ENCODE results near the gene SWAP70. TPM values are rescaled to one million over a fixed set of nuclear protein-coding genes. Genes with fewer than 3 reads are reported as not detected.

The SWAP70 gene
- total RNA-seq, 1 donor from 2014 or later: 15.2 TPM

- H3K4me3 ChIP-seq (ENCODE audit: low read depth, low read length): no peak overlapping the region
- TF ChIP-seq CTCF (conservative IDR thresholded peaks at IDR 0.05; ENCODE audit: low read depth, low read length): no peak
- no peak for DNase-seq (ENCODE audit: low read depth)
Observed at GRCh38 chr11:9755561-9756185, 91.8 kb downstream of the SWAP70 start.

DNA sequence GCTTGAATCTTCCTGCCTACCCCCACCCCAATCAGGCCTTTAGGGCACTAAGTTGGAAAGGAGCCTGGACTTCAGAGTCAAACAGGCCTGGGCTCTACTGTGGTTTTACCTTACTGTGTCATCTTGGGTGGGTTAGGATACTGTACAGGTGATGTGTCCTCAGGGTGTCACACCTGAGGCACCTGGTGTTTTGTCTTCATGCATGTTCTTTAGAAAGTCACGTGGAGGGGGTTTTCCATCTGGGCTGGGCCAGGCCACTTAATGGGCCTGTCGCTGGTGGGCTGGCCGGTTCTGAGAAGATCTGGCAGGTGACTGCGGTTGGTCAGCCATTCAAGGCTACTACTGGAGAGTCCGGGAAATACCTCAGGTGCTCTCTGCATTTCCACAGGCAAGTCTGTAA lies 92.6 kb downstream of the SWAP70 start:
- no peak for TF ChIP-seq CTCF (conservative IDR thresholded peaks at IDR 0.05; ENCODE audit: low read depth, low read length)
- H3K4me3 ChIP-seq (ENCODE audit: low read depth, low read length): no peak overlapping the region
- DNase-seq (ENCODE audit: low read depth): no peak

- no peak for TF ChIP-seq CTCF (conservative IDR thresholded peaks at IDR 0.05; ENCODE audit: low read depth, low read length)
- no peak for DNase-seq (ENCODE audit: low read depth)
- H3K4me3 ChIP-seq (ENCODE audit: low read depth, low read length): no peak overlapping the region
Observed at GRCh38 chr11:9756878-9757277, 93.0 kb downstream of the SWAP70 start.

DNA sequence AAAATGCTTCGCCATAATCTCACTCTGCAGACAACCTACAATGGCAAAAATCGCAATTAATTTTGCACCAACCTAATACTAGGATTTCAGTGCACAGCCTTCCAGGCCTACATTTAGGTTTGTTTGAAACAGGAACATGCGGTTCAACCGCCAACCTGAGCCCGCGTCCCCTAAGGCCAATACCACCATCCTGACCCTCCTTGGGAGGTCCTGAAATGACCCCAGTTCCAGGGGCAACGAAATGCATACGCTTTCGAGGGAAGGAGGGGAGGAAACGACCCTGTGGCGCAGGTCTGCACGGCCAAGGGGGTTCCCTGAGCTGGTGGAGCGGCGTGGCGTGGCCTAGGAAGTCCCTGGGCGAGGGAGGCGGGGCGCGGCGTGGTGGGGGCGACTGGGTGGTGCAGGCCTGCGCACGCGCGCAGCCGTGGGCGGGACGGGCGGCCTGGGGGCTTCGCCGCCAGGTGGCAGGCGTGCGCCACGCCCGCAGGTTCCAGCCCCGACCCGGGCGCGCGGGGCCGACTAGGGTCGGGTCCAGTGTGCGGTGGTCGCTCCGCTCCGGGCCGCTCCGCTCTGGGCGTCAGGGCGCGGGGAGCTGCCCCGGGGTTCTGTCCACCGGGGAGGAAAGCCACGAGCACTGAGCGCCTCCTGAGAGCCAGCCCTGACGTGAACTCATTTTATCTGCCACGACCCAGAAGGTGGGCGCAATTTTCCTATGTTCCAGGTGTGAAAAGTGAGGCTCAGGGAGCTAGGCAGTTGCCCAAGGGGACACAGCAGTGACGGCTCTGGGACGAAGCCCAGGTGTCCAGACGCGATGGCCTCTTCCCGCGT lies 94.1 kb downstream of the SWAP70 start:
- peak; percentile 50 for TF ChIP-seq CTCF (conservative IDR thresholded peaks at IDR 0.05; ENCODE audit: low read depth, low read length)
- no peak for DNase-seq (ENCODE audit: low read depth)

GRCh38 chr11:9758637-9759518 lies 95.0 kb downstream of the SWAP70 start:
- no peak for DNase-seq (ENCODE audit: low read depth)
- peak overlapping the region; percentile 77 for H3K4me3 ChIP-seq (ENCODE audit: low read depth, low read length)
- TF ChIP-seq CTCF (conservative IDR thresholded peaks at IDR 0.05; ENCODE audit: low read depth, low read length): no peak

More for the DNA sequence above, 94.1 kb downstream of the SWAP70 start:
- H3K4me3 ChIP-seq (ENCODE audit: low read depth, low read length): peak overlapping the region; percentile 77

GRCh38 chr11:9759519-9760192 lies 95.8 kb downstream of the SWAP70 start:
- TF ChIP-seq CTCF (conservative IDR thresholded peaks at IDR 0.05; ENCODE audit: low read depth, low read length): no peak
- peak overlapping the region; percentile 77 for H3K4me3 ChIP-seq (ENCODE audit: low read depth, low read length)

More at GRCh38 chr11:9759519-9760192, 95.8 kb downstream of the SWAP70 start:
- peak; percentile 99 for DNase-seq (ENCODE audit: low read depth)
